Heart left ventricle (tissue), 16 donors: Measurements from ENCODE around the gene MID1. TPM values are rescaled to one million over a fixed set of nuclear protein-coding genes. Genes with fewer than 3 reads are reported as not detected.

Experiments
- ATAC-seq, 4 donors: fragments of 200-7000 bp; cut with Tn5 transposase; one replicate each; pipeline ENCODE4 v1.9.1; 2020 to 2022; ENCODE audit warnings: moderate library complexity in 4 of 4, mild to moderate bottlenecking in 3 of 4, moderate number of reproducible peaks in 1 of 4
- DNase-seq, 5 donors: peaks; one replicate each; pipeline ENCODE4 v3.0.0-alpha.2; 2020
- H3K27ac ChIP-seq, 12 donors: fragments of 200-600 bp; sonication (generic) in 4 of 12; one replicate each; pipeline versions ENCODE4 v1.5.0 to v1.8.0; 2016 to 2022; ENCODE audit warnings: mild to moderate bottlenecking in 2 of 12
- H3K27me3 ChIP-seq, 9 donors: fragments of 200-600 bp; sonication (generic) in 2 of 9; one replicate each; pipeline versions ENCODE4 v1.5.1 to v1.8.0; 2016 to 2022; ENCODE audit warnings: mild to moderate bottlenecking in 3 of 9
- H3K36me3 ChIP-seq, 9 donors: fragments of 200-600 bp; sonication (generic) in 2 of 9; one replicate each; pipeline versions ENCODE4 v1.5.0 to v1.8.0; 2018 to 2022; ENCODE audit warnings: mild to moderate bottlenecking in 2 of 9
- H3K4me1 ChIP-seq, 12 donors: fragments of 200-600 bp; sonication (generic) in 4 of 12; one replicate each; pipeline versions ENCODE4 v1.5.0 to v1.8.0; 2016 to 2022; ENCODE audit warnings: mild to moderate bottlenecking in 3 of 12
- H3K4me3 ChIP-seq, 12 donors: fragments of 200-600 bp; sonication (generic) in 4 of 12; one replicate each; pipeline versions ENCODE4 v1.5.0 to v1.8.0; 2017 to 2022; ENCODE audit warnings: mild to moderate bottlenecking in 9 of 12, moderate library complexity in 4 of 12
- H3K9me3 ChIP-seq, 12 donors: fragments of 200-600 bp; sonication (generic) in 4 of 12; one replicate each; pipeline versions ENCODE4 v1.5.0 to v1.8.0; 2016 to 2022; ENCODE audit warnings: mild to moderate bottlenecking in 1 of 12
- CTCF ChIP-seq, 12 donors: fragments of 200-600 bp; sonication (generic) in 4 of 12; IDR thresholded peaks; one replicate each; pipeline versions ENCODE4 v1.5.0 to v1.8.0; 2018 to 2022; ENCODE audit warnings: antibody characterized with exemption in 12 of 12, mild to moderate bottlenecking in 5 of 12
- POLR2A ChIP-seq, 2 donors: fragments of 450-650 bp; IDR thresholded peaks; one replicate each; pipeline ENCODE4 v1.6.1; 2017; ENCODE audit warnings: antibody characterized with exemption in 2 of 2, mild to moderate bottlenecking in 2 of 2, moderate library complexity in 2 of 2
- WGBS, 4 donors: extraction: QIAGEN DNeasy Blood & Tissue Kit in 2 of 4; methylation state at CpG; one replicate each; pipeline versions ENCODE4 v1.1.5 to v1.1.7; 2013 to 2018; 5-methylcytosine and 5-hydroxymethylcytosine counted together
- intact Hi-C, 10 donors: fragments of 100-400 bp; cut with DNase I; formaldehyde crosslinking; loops; one replicate each; pipeline versions ENCODE4 v1.11.1 to v1.14.2; 2022
- polyA plus RNA-seq, 2 donors: library from polyadenylated mRNA; stranded (reverse); fragments of 200-250 nt; gene quantifications; one replicate each; pipeline ENCODE4 v1.2.3, GENCODE V29; 2013
- total RNA-seq, 9 donors: library from RNA; depleted of rRNA in 2 of 9; stranded (reverse); fragments of >200 nt in 2 of 9; fragmentation: NEBNext Ultra II Directional in 3 of 9; extraction: Animal tissue kit (Norgen Biotek cat#: 25700) in 3 of 9; gene quantifications; one replicate each; pipeline versions ENCODE4 v1.1.0 to v1.2.4, GENCODE V29; 2016 to 2023
- donor health status: ischemic (EF 13 %, LVEDD 7.1; RV severe dilation, severe dysfunction).
- donor health status: healthy with polysubstance abuse.
- donor health status: DM: no; HTN: yes; CAD: no.
- donor health status: DM: no; HTN: no; CAD: no.
- donor health status: ischemic (EF 25% LVEDD 6.9; RV normal size, moderate dysfunction).
- donor health status: ischemic (EF 25% LVEDD 5.7; RV mildly dilated, moderate dysfunction).
- donor health status: healthy.
- donor health status: DM: yes; HTN: yes; CAD: no.
- donor health status: ischemic (EF 35%, LVEDD 5.7; RV mildly dilated, moderate dysfunction).
- donor health status: nonischemic (EF 11% LVEDD 7.7; RV severe dilation, severe dysfunction).
- donor health status: DM: yes; HTN: yes; CAD: no.
- donor health status: PGD.
- donor health status: ischemic (EF 29% LVEDD 5.4; RV normal size, mild dysfunction).
- donor health status: nonischemic (EF 23%, LVEDD 6.1; RV moderate dilation, normal function).

The MID1 gene
- total and polyA plus RNA-seq, 11 donors: 1.6 to 18.7 (median 4.8) TPM

GRCh38 chrX:10519278-10519677, 101.1 kb downstream of the MID1 start:
- TF ChIP-seq POLR2A (IDR thresholded peaks at IDR 0.05) (no peak), CTCF (IDR thresholded peaks at IDR 0.05) (no peak)
- H3K9me3 ChIP-seq: no peaks in the 10 kb centered on the region
- intact Hi-C loops: no loop called here
- DNase-seq (no peak), ATAC-seq (no peak)
- H3K27me3 ChIP-seq: no peaks in the 10 kb centered on the region
- H3K36me3 ChIP-seq: peaks cover 0 to 11% (median 0%) of the 10 kb centered on the region in 9 donors
- peak overlapping the region in 1 of 12 donors; percentile 9 for H3K27ac ChIP-seq
- H3K4me3 ChIP-seq: no peak overlapping the region
- H3K4me1 ChIP-seq: peaks cover 0 to 26% (median 0%) of the 10 kb centered on the region in 12 donors

DNA sequence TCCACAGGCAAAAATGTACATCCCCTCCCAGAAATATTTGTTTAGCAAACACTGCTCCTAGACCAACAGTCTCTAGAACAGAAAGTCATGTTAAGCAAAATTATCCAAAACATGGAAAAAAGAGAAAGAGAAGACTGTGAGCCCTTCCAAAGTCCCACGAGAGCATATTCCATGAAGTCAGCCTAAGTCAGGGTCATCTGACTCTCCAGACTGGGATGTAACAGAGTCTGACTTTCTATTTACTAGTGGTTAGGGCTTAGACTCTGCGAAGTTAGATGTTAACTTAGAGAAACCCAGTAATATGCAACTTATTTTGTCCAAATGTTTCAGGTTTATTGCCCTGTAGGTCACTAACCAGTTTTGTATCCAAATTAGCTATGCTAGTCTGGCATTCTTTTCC, 102.3 kb downstream of the MID1 start:
- ATAC-seq (peak in 3 of 4 donors; percentile 26 to 72 (median 55)), DNase-seq (peak in 1 of 5 donors; percentile 10)
- Histone ChIP-seq H3K4me1 (peaks cover 0 to 31% (median 0%) of the 10 kb centered on the region in 12 donors), H3K27ac (peak overlapping the region in 4 of 12 donors; percentile 39 to 64 (median 46)), H3K9me3 (no peaks in the 10 kb centered on the region), H3K27me3 (no peaks in the 10 kb centered on the region), H3K4me3 (no peak overlapping the region), H3K36me3 (peaks cover 0 to 11% (median 0%) of the 10 kb centered on the region in 9 donors)
- intact Hi-C loops: no loop called here
- TF ChIP-seq POLR2A (IDR thresholded peaks at IDR 0.05) (no peak), CTCF (IDR thresholded peaks at IDR 0.05) (no peak)
- WGBS, 4 donors: 47 to 72% (median 56%) methylated on average over 2 of the region's 2 CpGs

DNA sequence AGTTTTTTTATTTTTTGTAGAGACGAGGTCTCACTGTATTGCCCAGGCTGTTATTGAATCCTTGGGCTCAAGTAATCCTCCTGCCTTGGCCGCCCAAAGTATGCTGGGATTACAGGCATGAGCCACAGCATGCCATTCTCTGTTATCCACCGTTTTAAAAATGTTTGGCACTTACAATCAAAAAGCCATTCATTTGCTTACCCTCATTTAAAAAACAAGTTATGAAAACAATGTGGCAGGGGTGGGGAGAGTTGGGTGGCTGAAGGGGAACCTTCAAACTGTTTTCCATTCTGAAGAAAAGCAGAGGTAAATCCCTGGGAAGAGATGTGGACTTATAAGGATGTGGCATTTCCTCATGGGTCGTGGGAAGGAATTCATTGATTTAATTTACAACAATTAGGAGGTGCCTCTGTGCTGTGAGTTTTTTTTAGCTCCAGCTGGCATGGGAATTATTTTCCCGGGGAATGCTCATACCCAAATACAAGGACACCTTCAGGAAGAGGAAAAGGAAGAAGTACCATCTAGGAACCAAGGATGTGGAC, 103.5 kb downstream of the MID1 start:
- no peaks in the 10 kb centered on the region for H3K9me3 ChIP-seq
- TF ChIP-seq CTCF (IDR thresholded peaks at IDR 0.05) (no peak), POLR2A (IDR thresholded peaks at IDR 0.05) (no peak)
- H3K27ac ChIP-seq: peak overlapping the region in 4 of 12 donors; percentile 34 to 64 (median 42)
- DNase-seq (no peak), ATAC-seq (no peak)
- H3K36me3 ChIP-seq: peaks cover 0 to 5% (median 0%) of the 10 kb centered on the region in 9 donors
- H3K4me1 ChIP-seq: peaks cover 0 to 31% (median 0%) of the 10 kb centered on the region in 12 donors
- no peak overlapping the region for H3K4me3 ChIP-seq
- intact Hi-C loops: no loop called here
- no peaks in the 10 kb centered on the region for H3K27me3 ChIP-seq
- 43 to 53% (median 51%) methylated on average over 5 of the region's 5 CpGs for WGBS, 4 donors

DNA sequence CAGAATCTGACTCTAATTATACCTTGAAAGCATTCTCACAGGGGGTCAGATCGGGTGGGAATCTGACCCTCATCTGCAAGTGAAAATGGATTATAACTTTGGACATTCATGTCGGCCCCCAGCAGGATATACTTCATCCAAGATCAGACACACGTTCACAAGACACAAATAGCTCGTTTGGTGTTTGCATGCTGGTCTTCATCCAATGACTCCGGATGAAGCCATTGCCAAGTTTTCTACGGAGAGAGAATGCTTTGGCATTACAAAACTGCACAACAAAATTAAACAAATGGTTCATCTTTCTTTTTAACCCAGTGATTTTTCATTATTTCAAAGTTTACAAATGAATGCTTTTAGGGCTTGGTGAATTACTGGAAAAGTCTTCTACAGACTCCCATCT, 105.5 kb downstream of the MID1 start:
- no peaks in the 10 kb centered on the region for H3K36me3 ChIP-seq

More for the DNA sequence above, 105.5 kb downstream of the MID1 start:
- peak overlapping the region in 6 of 12 donors; percentile 13 to 68 (median 56) for H3K27ac ChIP-seq
- no peak for TF ChIP-seq CTCF (IDR thresholded peaks at IDR 0.05)
- peak in 3 of 4 donors; percentile 29 to 76 (median 51) for ATAC-seq
- H3K9me3 ChIP-seq: no peaks in the 10 kb centered on the region
- peaks cover 0 to 31% (median 0%) of the 10 kb centered on the region in 12 donors for H3K4me1 ChIP-seq
- WGBS, 4 donors: 11 to 31% (median 24%) methylated on average over 6 of the region's 6 CpGs
- peak in 1 of 5 donors; percentile 18 for DNase-seq
- no peaks in the 10 kb centered on the region for H3K27me3 ChIP-seq
- no peak overlapping the region for H3K4me3 ChIP-seq
- intact Hi-C loops: no loop called here
